B cell (primary cell): ENCODE results near the gene DPM1. TPM values are rescaled to one million over a fixed set of nuclear protein-coding genes. Genes with fewer than 3 reads are reported as not detected.

ENCODE experiments used
- ATAC-seq: fragments of 200-7000 bp; cut with Tn5 transposase; one replicate; pipeline ENCODE4 v1.10.0; 2021; ENCODE audit warnings: low read depth, mild to moderate bottlenecking, moderate number of reproducible peaks, moderate library complexity
- CTCF ChIA-PET: fragments of 350-600 bp; sonication (Branson Sonifier 250); formaldehyde crosslinking; loops from one replicate; lab custom pipeline; 2021; ENCODE audit warnings: antibody characterized with exemption, inconsistent platforms; lab: Charles Lee
- POLR2A ChIA-PET: fragments of 350-600 bp; sonication (Branson Sonifier 250); formaldehyde crosslinking; loops from one replicate; lab custom pipeline; 2021; ENCODE audit warnings: antibody characterized with exemption; lab: Charles Lee
- DNase-seq: peaks from one replicate; pipeline ENCODE4 v3.0.0; 2013
- H2AFZ ChIP-seq: 2 replicates; pipeline ENCODE4 v1.6.1; 2012; ENCODE audit warnings: mild to moderate bottlenecking, low read depth, low read length; ENCODE audit not compliant: insufficient read depth, poor library complexity, severe bottlenecking
- H3K27ac ChIP-seq, 2 donors: 1 replicate in 1 of 2; 2 replicates in 1 of 2; pipeline ENCODE4 v1.5.1; 2012 to 2013; ENCODE audit warnings: low read length in 2 of 2, mild to moderate bottlenecking in 2 of 2, moderate library complexity in 1 of 2
- H3K27me3 ChIP-seq, 4 experiments: fragments of 200-600 bp in 1 of 4; sonication (generic) in 1 of 4; replicated peaks in 1 of 4; 1 replicate in 2 of 4; 2 replicates in 2 of 4; pipeline versions ENCODE4 v1.6.1 to v1.7.0; 2013 to 2016; ENCODE audit warnings: low read length in 3 of 4, mild to moderate bottlenecking in 2 of 4, mixed read lengths in 1 of 4, moderate library complexity in 1 of 4; ENCODE audit not compliant: insufficient read depth in 4 of 4, control insufficient read depth in 3 of 4; ENCODE audit errors: control extremely low read depth in 1 of 4
- H3K36me3 ChIP-seq, 2 experiments: replicated peaks in 1 of 2; 1 replicate in 1 of 2; 2 replicates in 1 of 2; pipeline versions ENCODE4 v1.6.1 to v1.7.1; 2013; ENCODE audit warnings: low read length in 1 of 2; ENCODE audit not compliant: insufficient read depth in 2 of 2, control insufficient read depth in 1 of 2; ENCODE audit errors: control extremely low read depth in 1 of 2, extremely low read depth in 1 of 2
- H3K4me1 ChIP-seq, 2 donors: fragments of 200-600 bp in 1 of 2; sonication (generic) in 1 of 2; 1 replicate in 1 of 2; 2 replicates in 1 of 2; pipeline versions ENCODE4 v1.5.1 to v1.6.1; 2013 to 2017; ENCODE audit warnings: low read length in 2 of 2; ENCODE audit not compliant: control insufficient read depth in 2 of 2, insufficient read depth in 2 of 2
- H3K4me2 ChIP-seq: replicated peaks from 2 replicates; pipeline ENCODE3; 2012; ENCODE audit warnings: mild to moderate bottlenecking, low read depth, low read length; ENCODE audit not compliant: poor library complexity, severe bottlenecking
- H3K4me3 ChIP-seq, 5 experiments: fragments of 200-600 bp in 1 of 5; sonication (generic) in 1 of 5; 1 replicate in 3 of 5; 2 replicates in 2 of 5; pipeline versions ENCODE4 v1.5.1 to v1.7.0; 2011 to 2016; ENCODE audit warnings: low read length in 4 of 5, mild to moderate bottlenecking in 4 of 5, low read depth in 2 of 5, control low read depth in 1 of 5, moderate library complexity in 1 of 5; ENCODE audit not compliant: insufficient read depth in 1 of 5; ENCODE audit errors: control extremely low read depth in 1 of 5, extremely low read depth in 1 of 5
- H3K79me2 ChIP-seq: fragments of 200-600 bp; sonication (generic); one replicate; pipeline ENCODE4 v1.6.0; 2016; ENCODE audit warnings: low read length; ENCODE audit not compliant: control insufficient read depth, insufficient read depth
- H3K9ac ChIP-seq: fragments of 200-600 bp; sonication (generic); 2 replicates; pipeline ENCODE4 v1.6.1; 2017; ENCODE audit warnings: mild to moderate bottlenecking, low read length, moderate library complexity
- H3K9me3 ChIP-seq, 3 donors: one replicate each; pipeline versions ENCODE4 v1.6.1 to v1.7.1; 2013; ENCODE audit warnings: low read length in 2 of 3; ENCODE audit not compliant: control insufficient read depth in 2 of 3, insufficient read depth in 1 of 3; ENCODE audit errors: control extremely low read depth in 1 of 3
- H4K20me1 ChIP-seq: 2 replicates; pipeline ENCODE4 v1.6.0; 2012; ENCODE audit warnings: mild to moderate bottlenecking, low read length; ENCODE audit not compliant: insufficient read depth, control insufficient read depth, poor library complexity, severe bottlenecking
- H3K27ac Mint-ChIP-seq: one replicate; pipeline ENCODE4 v1.8.0; 2021; ENCODE audit warnings: mixed read lengths
- H3K27me3 Mint-ChIP-seq: one replicate; pipeline ENCODE4 v1.8.0; 2021; ENCODE audit warnings: mixed read lengths
- H3K4me1 Mint-ChIP-seq: one replicate; pipeline ENCODE4 v1.8.0; 2021; ENCODE audit warnings: mixed read lengths
- H3K4me3 Mint-ChIP-seq: one replicate; pipeline ENCODE4 v1.8.0; 2021; ENCODE audit warnings: mixed read lengths
- H3K9me3 Mint-ChIP-seq: one replicate; pipeline ENCODE4 v1.8.0; 2022; ENCODE audit warnings: mixed read lengths; ENCODE audit not compliant: insufficient read depth
- CTCF ChIP-seq: fragments of 200-600 bp; IDR thresholded peaks from one replicate; pipeline ENCODE4 v1.8.0; 2022; ENCODE audit warnings: antibody characterized with exemption, mild to moderate bottlenecking
- EZH2 ChIP-seq: IDR thresholded peaks from 2 replicates; pipeline ENCODE4 v1.6.1; 2012; ENCODE audit warnings: borderline replicate concordance, low read depth, mild to moderate bottlenecking, moderate library complexity, low read length; ENCODE audit not compliant: insufficient read depth, poor library complexity, severe bottlenecking
- WGBS: methylation state at CpG from one replicate; pipeline ENCODE4 v1.1.5; 2013; ENCODE audit warnings: missing lambda C conversion rate; ENCODE audit not compliant: insufficient coverage; 5-methylcytosine and 5-hydroxymethylcytosine counted together
- intact Hi-C: fragments of 100-400 bp; cut with micrococcal nuclease; formaldehyde crosslinking; loops from one replicate; pipeline ENCODE4 v1.10.0; 2022
- polyA plus RNA-seq: library from polyadenylated mRNA; depleted of rRNA; stranded (reverse); fragments of >200 nt; gene quantifications from 2 replicates; pipeline ENCODE4 v1.2.3, GENCODE V29; 2012
- total RNA-seq, 2 donors: library from RNA; stranded (reverse); fragments of 120-200 nt in 1 of 2; gene quantifications; 1 replicate in 1 of 2; 2 replicates in 1 of 2; pipeline versions ENCODE4 v1.2.3 to v1.2.4, GENCODE V29; 2013 to 2022

DPM1 gene
- total and polyA plus RNA-seq, 2 donors (not counting 1 experiment from before 2014, with no cell fraction given) = 13.4 to 35.2 TPM

GRCh38 chr20:51001430-51002265, 43.3 kb upstream of the DPM1 start:
- H3K9me3 ChIP-seq = no peaks in the 10 kb centered on the region
- WGBS = 87% methylated on average over 13 of the region's 20 CpGs
- H3K36me3 ChIP-seq = no peaks in the 10 kb centered on the region
- H3K27ac ChIP-seq = no peak overlapping the region
- intact Hi-C loops = no loop called here
- CTCF ChIA-PET = interaction anchor here (1.0 to 1.4 kb wide), 2 partner anchors 9 to 14 kb away, joined by 4 to 7 read pairs; no protein-coding TSS in a partner anchor
- no peaks in the 10 kb centered on the region for H3K79me2 ChIP-seq
- POLR2A ChIA-PET = no interaction called here
- H3K4me3 ChIP-seq = no peak overlapping the region
- DNase-seq (no peak), ATAC-seq (no peak)
- Mint-ChIP-seq H3K4me1 (no peaks in the 10 kb centered on the region), H3K4me3 (no peak overlapping the region), H3K9me3 (no peaks in the 10 kb centered on the region), H3K27ac (no peak overlapping the region), H3K27me3 (peaks cover 46% of the 10 kb centered on the region)
- H3K4me1 ChIP-seq = no peaks in the 10 kb centered on the region
- H4K20me1 ChIP-seq = no peaks in the 10 kb centered on the region
- no peak overlapping the region for H3K4me2 ChIP-seq
- H3K27me3 ChIP-seq = no peaks in the 10 kb centered on the region
- H3K9ac ChIP-seq = no peak overlapping the region
- TF ChIP-seq CTCF = no peak
- TF ChIP-seq EZH2 = no peak
- no peak overlapping the region for H2AFZ ChIP-seq

GRCh38 chr20:50999355-50999754, 41.0 kb upstream of the DPM1 start:
- Histone ChIP-seq H3K79me2 (no peaks in the 10 kb centered on the region), H3K27ac (no peak overlapping the region), H2AFZ (no peak overlapping the region), H3K4me1 (no peaks in the 10 kb centered on the region), H3K27me3 (no peaks in the 10 kb centered on the region), H3K9ac (no peak overlapping the region), H3K4me3 (no peak overlapping the region), H3K4me2 (no peak overlapping the region), H3K9me3 (no peaks in the 10 kb centered on the region), H4K20me1 (no peaks in the 10 kb centered on the region), H3K36me3 (no peaks in the 10 kb centered on the region)
- peaks cover 36% of the 10 kb centered on the region for H3K27me3 Mint-ChIP-seq
- no peak overlapping the region for H3K27ac Mint-ChIP-seq
- ATAC-seq (no peak), DNase-seq (no peak)
- intact Hi-C loops = no loop called here
- H3K9me3 Mint-ChIP-seq = no peaks in the 10 kb centered on the region
- TF ChIP-seq CTCF (no peak), EZH2 (no peak)
- POLR2A ChIA-PET = no interaction called here
- 86% methylated on average over 4 of the region's 4 CpGs for WGBS
- CTCF ChIA-PET = interaction anchor here (2.2 kb wide), 1 partner anchor 308 kb away, joined by 8 read pairs; no protein-coding TSS in a partner anchor
- H3K4me1 Mint-ChIP-seq = no peaks in the 10 kb centered on the region
- H3K4me3 Mint-ChIP-seq = no peak overlapping the region
